SJCRH30 (cell line): ENCODE data around the gene JAK1. TPM values are rescaled to one million over a fixed set of nuclear protein-coding genes. Genes with fewer than 3 reads are reported as not detected.
"Not testable (repeated sequence)": the region's sequence is repeated elsewhere in the genome, so short reads cannot be mapped to it uniquely, and the experiment has no call there.

Experiments
- DNase-seq, 2 experiments: peaks; one replicate each; pipeline ENCODE4 v3.0.0-alpha.2; 2015 to 2020
- H3K27ac ChIP-seq: fragments of 250-450 bp; sonication (Bioruptor Pico); 2 replicates; pipeline ENCODE4 v1.5.1; 2020; ENCODE audit warnings: mild to moderate bottlenecking, moderate library complexity
- H3K27me3 ChIP-seq: fragments of 250-450 bp; sonication (Bioruptor Pico); 2 replicates; pipeline ENCODE4 v1.5.1; 2020; ENCODE audit warnings: mild to moderate bottlenecking, moderate library complexity
- H3K36me3 ChIP-seq: fragments of 250-450 bp; sonication (Bioruptor Pico); 2 replicates; pipeline ENCODE4 v1.5.1; 2020; ENCODE audit warnings: mild to moderate bottlenecking, moderate library complexity
- H3K4me1 ChIP-seq: fragments of 250-450 bp; sonication (Bioruptor Pico); 2 replicates; pipeline ENCODE4 v1.5.1; 2020; ENCODE audit warnings: mild to moderate bottlenecking, moderate library complexity
- H3K4me3 ChIP-seq: fragments of 250-450 bp; sonication (Bioruptor Pico); 2 replicates; pipeline ENCODE4 v1.5.1; 2020; ENCODE audit warnings: mild to moderate bottlenecking, moderate library complexity
- H3K9me3 ChIP-seq: fragments of 250-450 bp; sonication (Bioruptor Pico); replicated peaks from 2 replicates; pipeline ENCODE4 v1.5.1; 2020; ENCODE audit warnings: mild to moderate bottlenecking, moderate library complexity
- total RNA-seq: library from RNA; depleted of rRNA; stranded (reverse); fragments of >200 nt; shearing (Covaris generic); gene quantifications from 2 replicates; pipeline ENCODE4 v1.2.3, GENCODE V29; 2014

The JAK1 gene
- total RNA-seq, 1 experiment from 2014 or later: 60.5 TPM

GRCh38 chr1:64830030-64830651 lies 136.2 kb downstream of the JAK1 start:
- Histone ChIP-seq H3K4me1 (no peaks in the 10 kb centered on the region), H3K27me3 (no peaks in the 10 kb centered on the region), H3K9me3 (no peaks in the 10 kb centered on the region), H3K4me3 (no peak overlapping the region), H3K36me3 (peaks cover 28% of the 10 kb centered on the region), H3K27ac (no peak overlapping the region)
- peak in 1 of 2 experiments; percentile 13 for DNase-seq

GRCh38 chr1:64829411-64830029 lies 136.8 kb downstream of the JAK1 start:
- Histone ChIP-seq H3K4me3 (no peak overlapping the region), H3K36me3 (peaks cover 22% of the 10 kb centered on the region), H3K27ac (no peak overlapping the region), H3K4me1 (no peaks in the 10 kb centered on the region), H3K27me3 (no peaks in the 10 kb centered on the region), H3K9me3 (no peaks in the 10 kb centered on the region)
- no peak for DNase-seq

- Histone ChIP-seq H3K36me3 (peaks cover 15% of the 10 kb centered on the region), H3K9me3 (no peaks in the 10 kb centered on the region), H3K27me3 (no peaks in the 10 kb centered on the region), H3K27ac (no peak overlapping the region), H3K4me1 (no peaks in the 10 kb centered on the region), H3K4me3 (no peak overlapping the region)
- no peak for DNase-seq
Observed at GRCh38 chr1:64828829-64829228, 137.5 kb downstream of the JAK1 start.

GRCh38 chr1:64826991-64827390 lies 139.4 kb downstream of the JAK1 start:
- Histone ChIP-seq H3K4me3 (no peak overlapping the region), H3K27ac (no peak overlapping the region), H3K9me3 (no peaks in the 10 kb centered on the region), H3K27me3 (no peaks in the 10 kb centered on the region), H3K36me3 (peaks cover 4% of the 10 kb centered on the region; the same call in 1 of the 2 replicates), H3K4me1 (no peaks in the 10 kb centered on the region)
- no peak for DNase-seq

GRCh38 chr1:64823691-64824476 lies 142.5 kb downstream of the JAK1 start:
- H3K27me3 ChIP-seq: no peaks in the 10 kb centered on the region
- DNase-seq: peak; percentile 65 to 90
- no peak overlapping the region for H3K27ac ChIP-seq
- H3K4me3 ChIP-seq: no peak overlapping the region
- H3K36me3 ChIP-seq: no peaks in the 10 kb centered on the region
- no peaks in the 10 kb centered on the region for H3K4me1 ChIP-seq
- no peaks in the 10 kb centered on the region for H3K9me3 ChIP-seq

GRCh38 chr1:64822621-64823020 lies 143.7 kb downstream of the JAK1 start:
- no peak overlapping the region for H3K4me3 ChIP-seq
- no peaks in the 10 kb centered on the region for H3K27me3 ChIP-seq
- no peak overlapping the region for H3K27ac ChIP-seq
- no peak for DNase-seq
- H3K4me1 ChIP-seq: no peaks in the 10 kb centered on the region
- H3K36me3 ChIP-seq: no peaks in the 10 kb centered on the region
- no peaks in the 10 kb centered on the region for H3K9me3 ChIP-seq

- H3K4me1 ChIP-seq, H3K27ac ChIP-seq, H3K4me3 ChIP-seq, DNase-seq, H3K9me3 ChIP-seq, H3K36me3 ChIP-seq, H3K27me3 ChIP-seq: not testable (repeated sequence)
Observed at GRCh38 chr1:64820572-64820971, 145.8 kb downstream of the JAK1 start.

GRCh38 chr1:64817364-64817763 lies 149.0 kb downstream of the JAK1 start:
- DNase-seq, H3K4me3 ChIP-seq, H3K9me3 ChIP-seq, H3K36me3 ChIP-seq, H3K27ac ChIP-seq, H3K27me3 ChIP-seq, H3K4me1 ChIP-seq: not testable (repeated sequence)

GRCh38 chr1:64814427-64814826 lies 151.9 kb downstream of the JAK1 start:
- Histone ChIP-seq H3K27ac (no peak overlapping the region), H3K27me3 (no peaks in the 10 kb centered on the region), H3K4me1 (no peaks in the 10 kb centered on the region; the same call in 1 of the 2 replicates), H3K4me3 (no peak overlapping the region), H3K36me3 (peaks cover 9% of the 10 kb centered on the region; the same call in 1 of the 2 replicates), H3K9me3 (peaks cover 6% of the 10 kb centered on the region)
- no peak for DNase-seq

GRCh38 chr1:64811131-64811530 lies 155.2 kb downstream of the JAK1 start:
- H3K9me3 ChIP-seq: no peaks in the 10 kb centered on the region
- H3K36me3 ChIP-seq: peaks cover 3% of the 10 kb centered on the region; the same call in 1 of the 2 replicates
- H3K27ac ChIP-seq: no peak overlapping the region
- no peaks in the 10 kb centered on the region; the same call in 1 of the 2 replicates for H3K4me1 ChIP-seq
- DNase-seq: no peak
- H3K27me3 ChIP-seq: no peaks in the 10 kb centered on the region
- no peak overlapping the region for H3K4me3 ChIP-seq

- no peak overlapping the region for H3K27ac ChIP-seq
Observed at GRCh38 chr1:64810001-64810400, 156.3 kb downstream of the JAK1 start.

GRCh38 chr1:64809309-64809708 lies 157.0 kb downstream of the JAK1 start:
- no peak overlapping the region for H3K27ac ChIP-seq
- peaks cover 3% of the 10 kb centered on the region; the same call in 1 of the 2 replicates for H3K36me3 ChIP-seq
- no peaks in the 10 kb centered on the region; the same call in 1 of the 2 replicates for H3K4me1 ChIP-seq
- H3K27me3 ChIP-seq: no peaks in the 10 kb centered on the region
- no peak for DNase-seq
- no peak overlapping the region for H3K4me3 ChIP-seq
- H3K9me3 ChIP-seq: no peaks in the 10 kb centered on the region

More at GRCh38 chr1:64810001-64810400, 156.3 kb downstream of the JAK1 start:
- H3K4me1 ChIP-seq: no peaks in the 10 kb centered on the region; the same call in 1 of the 2 replicates
- peaks cover 3% of the 10 kb centered on the region; the same call in 1 of the 2 replicates for H3K36me3 ChIP-seq
- H3K9me3 ChIP-seq: no peaks in the 10 kb centered on the region
- no peak for DNase-seq
- no peak overlapping the region for H3K4me3 ChIP-seq
- no peaks in the 10 kb centered on the region for H3K27me3 ChIP-seq

GRCh38 chr1:64801851-64802523 lies 164.4 kb downstream of the JAK1 start:
- DNase-seq: no peak
- Histone ChIP-seq H3K4me3 (no peak overlapping the region), H3K9me3 (no peaks in the 10 kb centered on the region), H3K36me3 (no peaks in the 10 kb centered on the region), H3K4me1 (no peaks in the 10 kb centered on the region), H3K27ac (no peak overlapping the region), H3K27me3 (no peaks in the 10 kb centered on the region)

- H3K27me3 ChIP-seq: no peaks in the 10 kb centered on the region
- no peaks in the 10 kb centered on the region for H3K36me3 ChIP-seq
- no peaks in the 10 kb centered on the region for H3K4me1 ChIP-seq
- H3K9me3 ChIP-seq: no peaks in the 10 kb centered on the region
- no peak overlapping the region for H3K4me3 ChIP-seq
- H3K27ac ChIP-seq: no peak overlapping the region
- DNase-seq: no peak
Observed at GRCh38 chr1:64798872-64799271, 167.5 kb downstream of the JAK1 start.
